Activated effector memory CD4-positive, alpha-beta T cell treated with anti-CD3 and anti-CD28 coated beads, Interleukin-2, amount 50 U/mL, for 16 hours (primary cell): ENCODE results near the gene ACVR1.
"Not testable (repeated sequence)": the region's sequence is repeated elsewhere in the genome, so short reads cannot be mapped to it uniquely, and the experiment has no call there.

Experiments used
- DNase-seq: peaks from one replicate; pipeline ENCODE4 v3.0.0-alpha.2; 2020

ACVR1 gene

GRCh38 chr2:157893611-157894010 is 17.5 kb upstream of the ACVR1 start:
- DNase-seq, result no peak

- DNase-seq, result no peak
These were observed 15.5 kb upstream of the ACVR1 start for GRCh38 chr2:157891643-157892041.

GRCh38 chr2:157890969-157891642 is 15.0 kb upstream of the ACVR1 start:
- DNase-seq, result no peak

GRCh38 chr2:157887946-157888345 is 11.8 kb upstream of the ACVR1 start:
- DNase-seq, result no peak

GRCh38 chr2:157884533-157884932 is 8.4 kb upstream of the ACVR1 start:
- not testable (repeated sequence) for DNase-seq

- no peak for DNase-seq
These were observed 4.8 kb upstream of the ACVR1 start for GRCh38 chr2:157880927-157881326.

- DNase-seq, result no peak
These were observed 1.8 kb upstream of the ACVR1 start for GRCh38 chr2:157877761-157878400.

- DNase-seq, result no peak
These were observed 632 bp upstream of the ACVR1 start for GRCh38 chr2:157876786-157877138.

- DNase-seq, result peak; percentile 89
These were observed 477 bp downstream of the ACVR1 start for GRCh38 chr2:157875641-157876065.

- DNase-seq, result peak; percentile 68
These were observed 1.0 kb downstream of the ACVR1 start for GRCh38 chr2:157874997-157875640.

GRCh38 chr2:157874348-157874747 is 1.8 kb downstream of the ACVR1 start:
- no peak for DNase-seq

GRCh38 chr2:157872791-157873190 is 3.3 kb downstream of the ACVR1 start:
- DNase-seq, result no peak

GRCh38 chr2:157871415-157871814 is 4.7 kb downstream of the ACVR1 start:
- DNase-seq, result no peak

- no peak for DNase-seq
These were observed 7.1 kb downstream of the ACVR1 start for GRCh38 chr2:157868993-157869392.

GRCh38 chr2:157867703-157868102 is 8.4 kb downstream of the ACVR1 start:
- no peak for DNase-seq

- DNase-seq, result no peak
These were observed 9.2 kb downstream of the ACVR1 start for GRCh38 chr2:157866666-157867642.

- DNase-seq, result no peak
These were observed 9.9 kb downstream of the ACVR1 start for GRCh38 chr2:157866202-157866601.

GRCh38 chr2:157864857-157865430 is 11.2 kb downstream of the ACVR1 start:
- DNase-seq, result no peak

GRCh38 chr2:157858846-157859245 is 17.3 kb downstream of the ACVR1 start:
- DNase-seq, result no peak

- DNase-seq, result no peak
These were observed 18.2 kb downstream of the ACVR1 start for GRCh38 chr2:157857881-157858280.

- DNase-seq, result no peak
These were observed 20.0 kb downstream of the ACVR1 start for GRCh38 chr2:157856187-157856515.

- DNase-seq, result no peak
These were observed 22.3 kb downstream of the ACVR1 start for GRCh38 chr2:157853820-157854219.

- no peak for DNase-seq
These were observed 22.9 kb downstream of the ACVR1 start for GRCh38 chr2:157853211-157853610.
